ENCODE data around the gene DAGLB.

Gene DAGLB

DNA sequence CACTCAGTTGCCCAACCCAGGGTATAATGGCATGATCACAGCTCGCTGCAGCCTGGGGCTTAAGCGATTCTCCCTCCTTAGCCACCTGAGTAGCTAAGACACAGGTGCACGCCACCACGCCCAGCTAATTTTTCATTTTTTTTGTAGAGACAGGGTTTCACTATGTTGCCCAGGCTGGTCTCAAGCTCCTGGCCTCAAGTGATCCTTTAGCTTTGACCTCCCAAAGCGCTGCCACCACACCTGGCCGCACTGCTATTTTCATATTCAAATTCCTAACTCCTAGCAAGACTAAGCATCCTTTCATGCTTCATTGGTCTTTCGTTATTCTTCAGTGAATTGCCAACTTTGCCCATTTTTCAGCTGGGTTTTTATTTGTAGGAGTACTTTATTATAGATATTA is 30.4 kb upstream of the DAGLB start:
- no peak for TF ChIP-seq GATA2 (IDR thresholded peaks at IDR 0.05; ENCODE audit: low read depth, low read length)
- no peak for TF ChIP-seq GATA3 (IDR thresholded peaks at IDR 0.05; ENCODE audit: low read depth, low read length)

DNA sequence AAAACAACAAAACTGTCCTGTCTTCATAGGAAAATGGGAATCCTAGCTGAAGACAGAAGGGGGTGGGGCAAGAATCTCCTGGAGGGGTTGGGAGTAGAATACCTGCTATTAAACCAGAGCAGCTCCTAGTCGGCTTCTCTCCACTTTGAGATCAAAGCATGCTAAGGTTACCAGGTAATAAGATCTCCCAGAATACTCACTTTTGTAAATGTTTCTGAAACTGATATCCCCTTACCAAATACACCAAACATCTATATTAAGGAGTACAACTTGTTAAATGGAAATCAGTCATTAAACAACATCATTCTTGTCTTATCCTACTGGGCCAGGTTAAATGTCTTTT is 29.5 kb upstream of the DAGLB start:
- no peak for TF ChIP-seq GATA2 (IDR thresholded peaks at IDR 0.05; ENCODE audit: low read depth, low read length)
- no peak for TF ChIP-seq GATA3 (IDR thresholded peaks at IDR 0.05; ENCODE audit: low read depth, low read length)

DNA sequence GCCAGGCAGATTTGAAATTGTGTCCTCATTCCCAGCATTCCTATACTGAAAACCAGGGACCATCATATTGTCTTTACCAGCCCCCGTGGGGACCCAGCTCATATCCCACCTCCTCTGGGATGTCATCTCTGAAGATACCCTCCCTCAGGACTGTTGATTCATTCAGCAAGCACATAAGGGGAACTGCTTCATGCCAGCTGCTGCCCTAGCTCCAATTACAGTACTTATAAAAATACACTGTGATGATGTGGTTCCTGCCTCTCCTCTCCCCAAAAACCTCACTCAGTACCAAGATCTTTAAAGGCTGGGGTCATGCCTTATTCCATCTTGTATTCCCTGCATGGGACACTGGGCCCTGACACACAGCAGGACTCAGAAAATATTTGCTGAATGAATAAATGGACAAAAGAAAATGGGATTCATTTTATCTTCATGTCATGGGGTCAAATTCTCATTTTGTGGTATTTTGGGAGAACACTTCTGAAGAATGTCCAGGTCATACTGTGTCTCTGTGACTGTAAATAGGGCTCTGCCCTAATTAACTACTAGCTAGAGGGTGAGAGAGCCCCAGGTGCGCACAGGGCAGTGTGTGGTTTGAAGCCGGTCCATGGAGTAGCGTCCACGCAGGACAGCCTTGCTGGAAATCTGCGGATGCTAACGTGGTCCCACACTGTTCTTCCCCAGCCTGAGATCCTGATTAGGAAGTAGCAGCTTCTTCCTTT is 29.0 kb upstream of the DAGLB start:
- no peak for TF ChIP-seq GATA2 (IDR thresholded peaks at IDR 0.05; ENCODE audit: low read depth, low read length)
- TF ChIP-seq GATA3 (IDR thresholded peaks at IDR 0.05; ENCODE audit: low read depth, low read length): no peak

DNA sequence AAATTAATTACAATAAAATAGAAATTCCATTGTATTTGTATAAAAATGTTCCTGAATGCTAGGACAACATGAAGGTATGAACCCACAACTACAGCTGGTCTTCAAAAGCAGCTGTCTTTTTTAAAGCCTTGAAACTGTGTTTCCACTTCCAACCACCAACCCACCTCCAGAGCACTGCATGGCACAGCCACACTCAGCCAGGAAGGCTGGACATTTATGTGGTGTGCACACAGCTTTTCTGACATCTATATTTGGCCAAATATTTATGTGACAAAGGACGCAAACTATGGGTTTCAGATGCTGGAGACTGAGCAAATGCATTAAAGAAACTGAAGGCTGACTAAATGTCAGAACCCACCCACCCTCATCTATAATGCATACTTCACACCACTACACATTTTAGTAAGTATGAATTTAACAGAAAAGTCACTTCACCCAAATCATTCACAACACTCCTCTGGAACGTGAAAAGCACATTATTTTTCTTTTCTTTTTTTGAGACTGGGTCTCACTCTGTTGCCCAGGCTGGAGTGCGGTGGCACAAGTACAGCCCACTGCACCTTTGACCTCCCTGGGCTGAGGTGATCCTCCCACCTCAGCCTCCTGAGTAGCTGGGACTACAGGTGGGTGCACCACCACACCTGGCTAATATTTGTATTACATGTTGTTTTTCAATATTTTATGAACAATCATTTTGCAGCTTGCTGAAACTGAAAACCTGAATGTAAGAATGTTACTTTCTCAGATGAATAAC is 27.9 kb upstream of the DAGLB start:
- no peak for TF ChIP-seq GATA3 (IDR thresholded peaks at IDR 0.05; ENCODE audit: low read depth, low read length)
- no peak for TF ChIP-seq GATA2 (IDR thresholded peaks at IDR 0.05; ENCODE audit: low read depth, low read length)

DNA sequence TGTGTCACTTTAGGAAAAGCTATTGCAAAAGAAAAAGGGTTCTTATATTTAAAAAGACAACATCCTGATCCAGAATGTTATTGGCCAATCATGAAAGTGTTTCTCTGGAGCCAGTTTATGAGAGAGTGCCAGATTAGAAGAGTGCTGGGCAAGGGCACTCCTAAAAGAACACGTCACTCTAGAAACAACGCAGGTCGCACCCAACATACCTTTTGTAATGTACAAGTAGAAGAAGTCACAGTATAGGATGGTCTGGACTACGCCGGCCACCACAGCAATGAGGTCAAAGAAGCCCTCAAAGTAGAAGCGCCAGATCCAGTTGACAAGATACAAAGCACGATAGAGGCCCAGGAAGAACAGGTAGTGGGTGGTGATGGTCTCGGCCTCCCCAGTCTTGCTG is 18.1 kb upstream of the DAGLB start:
- TF ChIP-seq GATA3 (IDR thresholded peaks at IDR 0.05; ENCODE audit: low read depth, low read length) (no peak), GATA2 (IDR thresholded peaks at IDR 0.05; ENCODE audit: low read depth, low read length) (no peak)

DNA sequence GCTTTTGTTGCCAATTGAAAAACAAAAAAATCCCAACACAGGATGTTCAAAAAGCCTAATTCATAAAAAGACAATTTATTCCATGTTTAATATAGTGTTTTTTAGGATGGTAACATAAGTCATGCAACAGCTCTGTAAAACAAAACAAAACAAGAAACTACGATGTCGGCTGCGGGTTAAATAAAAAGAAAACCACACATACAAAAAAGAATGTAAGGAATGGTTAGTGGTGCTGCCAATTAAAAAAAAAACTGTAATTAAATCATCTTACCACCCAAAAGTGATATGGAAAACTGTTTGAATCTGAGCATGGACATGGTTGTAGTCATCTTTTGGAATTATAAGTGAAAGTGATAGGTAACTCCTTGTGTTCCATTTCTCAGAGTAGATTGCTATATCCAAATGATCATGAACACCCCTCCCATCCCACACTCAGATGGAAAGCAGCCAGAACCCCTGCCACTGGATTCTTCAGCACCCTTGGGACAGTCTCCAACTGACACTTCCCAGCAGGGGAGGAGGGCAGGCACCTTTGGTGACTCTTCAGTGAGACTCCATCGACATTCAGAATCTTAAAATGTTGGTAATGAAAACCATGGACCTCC is 14.3 kb upstream of the DAGLB start:
- TF ChIP-seq GATA3 (IDR thresholded peaks at IDR 0.05; ENCODE audit: low read depth, low read length): no peak
- TF ChIP-seq GATA2 (IDR thresholded peaks at IDR 0.05; ENCODE audit: low read depth, low read length): no peak

DNA sequence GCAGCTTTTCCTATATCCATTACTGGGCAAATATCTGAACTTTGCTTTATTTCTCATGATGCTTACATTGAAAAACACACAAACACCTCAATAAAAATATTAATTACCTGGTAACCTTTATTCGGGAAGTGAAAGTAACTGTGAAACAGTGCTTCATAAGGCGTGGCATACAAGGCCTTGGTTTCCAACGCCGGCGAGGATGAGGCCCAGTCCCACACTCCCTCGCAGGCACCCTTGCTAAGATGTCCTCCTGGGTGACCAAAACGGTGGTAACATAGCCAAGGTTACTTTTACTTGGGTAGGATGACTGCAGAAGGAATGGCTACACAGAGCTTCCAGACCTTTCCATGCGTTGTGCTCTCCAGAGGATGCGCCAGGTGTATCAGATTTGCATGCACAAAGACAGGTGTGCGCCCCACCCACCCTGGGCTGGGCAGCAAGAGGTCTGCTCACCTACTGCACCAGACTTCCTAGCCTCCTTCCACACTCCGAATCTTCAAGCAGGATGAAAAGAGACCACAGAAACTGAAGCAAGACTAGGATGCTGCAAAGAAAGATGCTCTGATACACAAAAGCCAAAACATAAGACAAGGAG is 13.3 kb upstream of the DAGLB start:
- TF ChIP-seq GATA3 (IDR thresholded peaks at IDR 0.05; ENCODE audit: low read depth, low read length) (no peak), GATA2 (IDR thresholded peaks at IDR 0.05; ENCODE audit: low read depth, low read length) (no peak)

DNA sequence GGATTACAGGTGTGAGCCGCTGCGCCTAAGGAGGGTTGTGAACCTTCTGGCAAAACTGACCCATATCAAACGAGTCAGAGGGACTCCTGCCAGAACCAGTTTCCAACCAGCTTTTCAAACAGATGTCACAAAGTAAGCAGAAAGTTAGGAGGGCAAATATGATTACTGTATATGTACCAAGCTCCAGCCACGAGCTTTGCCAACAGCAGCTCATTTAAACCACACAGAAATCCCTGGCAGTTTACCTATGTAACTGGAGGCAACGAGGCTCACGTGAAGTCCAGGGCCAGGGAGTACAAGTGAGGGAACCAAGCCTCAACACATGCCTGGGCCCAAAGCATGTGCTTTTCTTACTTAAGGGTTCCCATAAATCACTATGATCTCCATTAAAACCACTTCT is 12.5 kb upstream of the DAGLB start:
- no peak for TF ChIP-seq GATA2 (IDR thresholded peaks at IDR 0.05; ENCODE audit: low read depth, low read length)
- no peak for TF ChIP-seq GATA3 (IDR thresholded peaks at IDR 0.05; ENCODE audit: low read depth, low read length)

DNA sequence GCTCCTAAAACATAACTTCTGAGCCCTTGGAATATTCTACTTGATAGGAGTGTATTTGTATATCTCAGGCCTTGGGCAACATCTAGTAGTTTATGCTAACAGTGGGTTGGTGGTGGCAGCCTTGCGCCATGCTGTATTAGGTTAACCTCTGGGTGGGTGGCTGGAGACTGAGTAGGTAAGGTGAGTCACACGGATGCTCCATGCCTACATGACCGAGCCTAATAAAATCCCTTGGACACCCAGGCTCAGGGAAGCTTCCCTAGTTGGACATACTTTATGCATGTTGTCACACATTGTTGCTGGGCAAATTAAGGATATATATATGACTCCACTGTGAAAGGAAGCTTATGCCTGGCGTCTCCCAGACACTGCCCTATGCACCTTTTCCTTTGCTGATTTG is 6.0 kb upstream of the DAGLB start:
- TF ChIP-seq GATA3 (IDR thresholded peaks at IDR 0.05; ENCODE audit: low read depth, low read length) (no peak), GATA2 (IDR thresholded peaks at IDR 0.05; ENCODE audit: low read depth, low read length) (no peak)

DNA sequence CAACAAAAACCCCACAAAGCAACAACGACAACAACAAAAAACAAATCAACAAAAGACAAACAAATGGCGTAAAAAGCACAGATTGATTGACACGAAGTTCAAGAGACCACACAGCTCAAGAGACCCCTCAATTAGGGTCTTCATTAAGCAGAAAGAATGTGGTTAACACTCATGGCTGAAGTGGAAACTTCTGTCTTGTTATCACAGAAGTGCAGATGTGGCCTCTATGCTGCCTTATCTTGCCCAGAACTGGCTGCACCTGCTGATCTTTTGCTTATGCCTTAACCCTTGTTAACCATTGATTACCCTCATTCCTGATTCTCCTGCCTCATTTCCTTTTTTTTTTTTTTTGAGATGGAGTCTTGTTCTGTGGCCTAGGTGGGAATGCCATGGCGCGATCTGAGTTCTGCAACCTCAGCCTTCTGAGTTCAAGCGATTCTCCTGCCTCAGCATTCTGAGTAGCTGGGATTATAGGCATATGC is 3.5 kb upstream of the DAGLB start:
- TF ChIP-seq GATA2 (IDR thresholded peaks at IDR 0.05; ENCODE audit: low read depth, low read length) (no peak), GATA3 (IDR thresholded peaks at IDR 0.05; ENCODE audit: low read depth, low read length) (no peak)

DNA sequence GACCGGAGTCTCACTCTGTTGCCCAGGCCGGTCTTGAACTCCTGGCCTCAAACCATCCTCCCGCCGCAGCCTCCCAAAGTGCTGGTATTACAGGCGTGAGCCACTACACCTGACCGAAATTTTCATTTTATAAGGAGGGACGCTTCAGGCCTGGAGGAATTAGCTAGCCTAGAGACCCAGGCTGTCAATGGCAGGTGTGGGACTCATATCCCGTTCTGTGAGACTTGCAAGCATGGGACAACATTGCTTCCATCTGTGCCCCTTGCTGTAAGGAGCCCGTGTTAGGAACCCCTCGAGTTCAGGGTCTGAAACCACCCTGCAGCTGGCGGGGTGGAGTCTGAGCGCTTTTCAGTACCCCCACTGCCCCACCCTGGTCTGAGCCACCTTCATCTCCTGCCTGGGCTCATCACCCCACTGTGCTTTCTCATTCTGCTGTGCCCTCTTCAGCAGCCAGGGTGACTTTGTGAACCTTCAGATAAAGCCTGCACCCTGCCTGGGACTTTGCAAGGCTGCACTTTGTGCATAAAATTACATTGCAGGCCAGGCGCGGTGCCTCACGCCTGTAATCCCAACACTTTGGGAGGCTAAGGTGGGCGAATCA is 1.3 kb upstream of the DAGLB start:
- no peak for TF ChIP-seq GATA3 (IDR thresholded peaks at IDR 0.05; ENCODE audit: low read depth, low read length)
- TF ChIP-seq GATA2 (IDR thresholded peaks at IDR 0.05; ENCODE audit: low read depth, low read length): no peak

DNA sequence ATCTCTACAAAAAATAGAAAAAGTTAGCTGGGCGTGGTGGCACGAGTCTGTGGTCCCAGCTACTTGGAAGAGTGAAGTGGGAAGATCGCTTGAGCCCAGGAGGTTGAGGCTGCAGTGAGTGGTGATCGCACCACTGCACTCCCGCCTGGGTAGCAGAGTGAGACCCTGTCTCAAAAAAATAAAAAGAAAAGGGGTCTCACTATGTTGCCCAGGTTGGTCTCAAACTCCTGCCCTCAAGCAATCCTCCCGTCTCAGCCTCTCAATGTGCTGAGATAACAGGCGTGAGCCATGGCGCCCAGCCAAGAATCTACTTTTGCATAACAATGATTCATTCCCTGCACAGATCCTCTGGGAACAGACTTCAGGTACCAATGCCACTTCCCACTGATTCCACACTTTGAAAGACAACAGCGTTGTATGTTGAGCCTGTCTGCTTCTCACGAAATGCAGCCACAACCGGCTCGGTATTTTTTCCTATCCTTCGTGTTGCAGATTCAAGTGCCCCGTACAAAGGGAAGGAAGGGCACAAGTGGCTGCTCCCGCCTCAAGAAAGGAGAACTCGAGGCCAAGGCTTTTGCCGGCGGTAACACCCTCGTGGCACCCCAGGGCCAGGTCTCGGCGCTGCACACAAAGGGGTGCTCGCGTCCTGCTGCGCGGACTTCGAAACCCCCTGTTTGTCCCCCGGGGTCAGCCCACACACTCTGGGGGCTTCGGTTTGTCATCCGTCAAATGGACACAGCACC is 745 bp downstream of the DAGLB start:
- TF ChIP-seq GATA2 (IDR thresholded peaks at IDR 0.05; ENCODE audit: low read depth, low read length) (0 out of 2 replicates have a peak, but pooled peaks have one; percentile 26), GATA3 (IDR thresholded peaks at IDR 0.05; ENCODE audit: low read depth, low read length) (no peak)

DNA sequence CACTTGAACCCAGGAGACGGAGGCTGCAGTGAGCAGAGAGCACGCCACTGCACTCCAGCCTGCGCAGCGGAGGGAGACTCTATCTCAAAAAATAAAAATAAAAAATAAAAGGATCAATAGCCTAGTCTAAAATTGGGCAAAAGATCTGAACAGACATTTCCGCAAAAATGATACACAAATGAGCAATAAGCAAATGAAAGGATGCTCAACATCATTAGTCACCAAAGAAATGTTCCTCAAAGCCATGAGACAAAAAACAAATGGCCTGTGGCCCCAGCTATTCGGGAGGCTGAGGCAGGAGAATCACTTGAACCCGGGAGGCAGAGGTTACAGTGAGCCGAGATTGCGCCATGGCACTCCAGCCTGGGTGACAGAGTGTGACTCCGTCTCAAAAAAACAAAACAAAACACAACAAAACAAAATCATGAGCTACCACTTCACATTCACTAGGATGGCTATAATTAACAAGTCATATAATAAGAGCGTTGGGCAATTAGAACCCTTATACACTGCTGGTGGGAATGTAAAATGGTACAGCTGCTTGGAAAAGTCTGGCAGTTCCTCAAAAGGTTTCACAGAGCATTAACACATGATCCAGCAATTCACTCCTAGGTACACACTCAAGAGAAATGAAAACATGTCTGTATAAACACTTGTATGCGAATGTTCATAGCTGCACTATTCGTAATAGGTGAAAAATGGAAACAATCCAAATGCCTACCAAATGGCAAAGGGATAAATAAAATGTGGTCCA is 3.1 kb downstream of the DAGLB start:
- TF ChIP-seq GATA2 (IDR thresholded peaks at IDR 0.05; ENCODE audit: low read depth, low read length) (no peak), GATA3 (IDR thresholded peaks at IDR 0.05; ENCODE audit: low read depth, low read length) (no peak)
